Activated CD8-positive, alpha-beta memory T cell treated with anti-CD3 and anti-CD28 coated beads, Interleukin-2, amount 50 U/mL, for 1 hour (primary cell): Measurements from ENCODE around the gene MAGEA2.
"Not testable (repeated sequence)": the region's sequence is repeated elsewhere in the genome, so short reads cannot be mapped to it uniquely, and the experiment has no call there.

Experiments used
- DNase-seq: peaks from one replicate; pipeline ENCODE4 v3.0.0-alpha.2; 2020; ENCODE audit errors: extremely low read depth

Gene MAGEA2

GRCh38 chrX:152753686-152754650, at the start of gene MAGEA2:
MAGEA2 (minus strand) TSS chrX:152753842; CDS start chrX:152751363, 2,479 bp downstream.
- DNase-seq, result not testable (repeated sequence)

GRCh38 chrX:152798945-152799344, 45.3 kb upstream of the MAGEA2 start:
- DNase-seq, result no peak

- not testable (repeated sequence) for DNase-seq
Measured at GRCh38 chrX:152787062-152787461, 33.4 kb upstream of the MAGEA2 start.

GRCh38 chrX:152769549-152770289, 16.1 kb upstream of the MAGEA2 start, which contains the start of gene MAGEA6:
MAGEA6 (minus strand) TSS chrX:152769689; CDS start chrX:152767650, 2,039 bp downstream.
- DNase-seq, result not testable (repeated sequence)

GRCh38 chrX:152766562-152766961, 12.9 kb upstream of the MAGEA2 start:
- not testable (repeated sequence) for DNase-seq

GRCh38 chrX:152761582-152761981, 7.9 kb upstream of the MAGEA2 start:
- DNase-seq, result not testable (repeated sequence)

- not testable (repeated sequence) for DNase-seq
Measured at GRCh38 chrX:152759544-152759943, 5.9 kb upstream of the MAGEA2 start.

GRCh38 chrX:152758918-152759317, 5.3 kb upstream of the MAGEA2 start, which contains the start of gene CSAG3:
CSAG3 (plus strand) TSS chrX:152759218.
- DNase-seq, result not testable (repeated sequence)

GRCh38 chrX:152754871-152755270, 1.2 kb upstream of the MAGEA2 start:
- not testable (repeated sequence) for DNase-seq

GRCh38 chrX:152738560-152738959, 15.1 kb downstream of the MAGEA2 start:
- no peak for DNase-seq

- not testable (repeated sequence) for DNase-seq
Measured at GRCh38 chrX:152736528-152736927, 17.1 kb downstream of the MAGEA2 start.

GRCh38 chrX:152735860-152736511, 17.7 kb downstream of the MAGEA2 start:
- no peak for DNase-seq

GRCh38 chrX:152735101-152735500, 18.5 kb downstream of the MAGEA2 start:
- DNase-seq, result no peak

- DNase-seq, result not testable (repeated sequence)
Measured at GRCh38 chrX:152734143-152734858, 19.3 kb downstream of the MAGEA2 start.

GRCh38 chrX:152733261-152733975, 20.2 kb downstream of the MAGEA2 start, which contains the start of the genes CSAG1 and MAGEA12:
CSAG1 (minus strand) TSS chrX:152733721; CDS start chrX:152732460, 1,261 bp downstream.
MAGEA12 (plus strand) TSS chrX:152733757; CDS start chrX:152736162, 2,405 bp downstream.
- no peak for DNase-seq

GRCh38 chrX:152725409-152725808, 28.2 kb downstream of the MAGEA2 start:
- DNase-seq, result no peak

- not testable (repeated sequence) for DNase-seq
Measured at GRCh38 chrX:152713815-152714787, 39.5 kb downstream of the MAGEA2 start, which contains the start of gene MAGEA2B. MAGEA2B (plus strand) TSS chrX:152714628; CDS start chrX:152717107, 2,479 bp downstream.

- not testable (repeated sequence) for DNase-seq
Measured at GRCh38 chrX:152713195-152713594, 40.4 kb downstream of the MAGEA2 start.

GRCh38 chrX:152709173-152709572, 44.5 kb downstream of the MAGEA2 start, which contains the start of gene CSAG2:
CSAG2 (minus strand) TSS chrX:152709273; CDS start chrX:152709112, 161 bp downstream.
- DNase-seq, result not testable (repeated sequence)
